Endothelial cell of umbilical vein (primary cell): ENCODE data around the gene NFKB1.

Experiments
- EZH2 ChIP-seq: IDR thresholded peaks from 2 replicates; pipeline ENCODE4 v1.6.1; 2012; ENCODE audit warnings: borderline replicate concordance, low read depth, mild to moderate bottlenecking, moderate library complexity, low read length, inconsistent platforms; ENCODE audit not compliant: severe bottlenecking
- FOS ChIP-seq: IDR thresholded peaks from 2 replicates; pipeline ENCODE4 v1.6.1; 2011; ENCODE audit warnings: mild to moderate bottlenecking, low read length, moderate library complexity, borderline replicate concordance; ENCODE audit not compliant: insufficient read depth
- GATA2 ChIP-seq: IDR thresholded peaks from 2 replicates; pipeline ENCODE4 v1.7.0; 2011; ENCODE audit warnings: low read depth, mild to moderate bottlenecking, moderate library complexity, mixed read lengths, low read length; ENCODE audit not compliant: insufficient read length, insufficient read depth
- JUN ChIP-seq: IDR thresholded peaks from 2 replicates; pipeline ENCODE4 v1.6.1; 2011; ENCODE audit warnings: borderline replicate concordance, low read depth; ENCODE audit not compliant: insufficient read length, insufficient read depth
- MYC ChIP-seq: IDR thresholded peaks from one replicate; pipeline ENCODE4 v1.6.1; 2011; ENCODE audit warnings: mild to moderate bottlenecking, low read depth, low read length
- POLR2A ChIP-seq: IDR thresholded peaks from 2 replicates; pipeline ENCODE4 v1.6.1; 2012; ENCODE audit warnings: low read depth, mild to moderate bottlenecking, control low read depth, low read length
- POLR2AphosphoS5 ChIP-seq: IDR thresholded peaks from 2 replicates; pipeline ENCODE4 v1.6.1; 2012; ENCODE audit warnings: low read depth, mild to moderate bottlenecking, control low read depth, low read length, moderate library complexity; ENCODE audit not compliant: insufficient read depth
- TF ChIP-seq, protein P1 (sequence below), 2 donors: IDR thresholded peaks; 1 replicate in 1 of 2; 2 replicates in 1 of 2; pipeline ENCODE4 v1.5.1; 2011; ENCODE audit warnings: low read length in 2 of 2, mild to moderate bottlenecking in 2 of 2, moderate library complexity in 2 of 2, control low read depth in 1 of 2, inconsistent platforms in 1 of 2, low read depth in 1 of 2; ENCODE audit not compliant: insufficient read depth in 1 of 2; ENCODE audit errors: extremely low read depth in 1 of 2
- TF ChIP-seq, protein P2 (sequence below): IDR thresholded peaks from 2 replicates; pipeline ENCODE4 v1.6.1; 2011; ENCODE audit not compliant: insufficient read depth, insufficient read length

DNA sequence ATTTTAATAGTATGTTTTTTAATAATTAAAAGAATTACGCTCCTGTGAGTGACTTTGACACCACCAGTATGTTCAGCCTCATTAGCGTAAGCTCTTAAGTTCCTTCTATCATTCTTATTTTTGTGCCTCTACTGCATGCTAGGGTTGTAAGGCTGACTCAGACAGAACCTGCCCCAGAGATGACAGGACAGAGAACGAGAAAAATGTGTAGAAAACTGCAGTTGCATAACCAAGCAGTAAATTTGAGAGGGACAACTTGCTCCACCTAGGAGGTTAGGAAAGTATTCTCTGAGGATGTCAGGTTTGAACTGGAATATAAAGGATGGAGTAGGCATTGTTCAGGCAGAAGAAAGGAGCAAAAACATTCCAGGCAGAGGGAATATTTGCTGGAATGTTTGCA lies 98.7 kb downstream of the NFKB1 start:
- no peak for TF ChIP-seq POLR2AphosphoS5
- TF ChIP-seq EZH2 = no peak
- TF ChIP-seq, protein P1, sequence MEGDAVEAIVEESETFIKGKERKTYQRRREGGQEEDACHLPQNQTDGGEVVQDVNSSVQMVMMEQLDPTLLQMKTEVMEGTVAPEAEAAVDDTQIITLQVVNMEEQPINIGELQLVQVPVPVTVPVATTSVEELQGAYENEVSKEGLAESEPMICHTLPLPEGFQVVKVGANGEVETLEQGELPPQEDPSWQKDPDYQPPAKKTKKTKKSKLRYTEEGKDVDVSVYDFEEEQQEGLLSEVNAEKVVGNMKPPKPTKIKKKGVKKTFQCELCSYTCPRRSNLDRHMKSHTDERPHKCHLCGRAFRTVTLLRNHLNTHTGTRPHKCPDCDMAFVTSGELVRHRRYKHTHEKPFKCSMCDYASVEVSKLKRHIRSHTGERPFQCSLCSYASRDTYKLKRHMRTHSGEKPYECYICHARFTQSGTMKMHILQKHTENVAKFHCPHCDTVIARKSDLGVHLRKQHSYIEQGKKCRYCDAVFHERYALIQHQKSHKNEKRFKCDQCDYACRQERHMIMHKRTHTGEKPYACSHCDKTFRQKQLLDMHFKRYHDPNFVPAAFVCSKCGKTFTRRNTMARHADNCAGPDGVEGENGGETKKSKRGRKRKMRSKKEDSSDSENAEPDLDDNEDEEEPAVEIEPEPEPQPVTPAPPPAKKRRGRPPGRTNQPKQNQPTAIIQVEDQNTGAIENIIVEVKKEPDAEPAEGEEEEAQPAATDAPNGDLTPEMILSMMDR (IDR thresholded peaks at IDR 0.05; ENCODE audit: extremely low read depth in 1 of 2, insufficient read depth in 1 of 2, low read depth in 1 of 2, low read length in 2 of 2) = no peak
- TF ChIP-seq POLR2A = no peak
- no peak for TF ChIP-seq GATA2
- no peak for TF ChIP-seq MYC
- TF ChIP-seq, protein P2, sequence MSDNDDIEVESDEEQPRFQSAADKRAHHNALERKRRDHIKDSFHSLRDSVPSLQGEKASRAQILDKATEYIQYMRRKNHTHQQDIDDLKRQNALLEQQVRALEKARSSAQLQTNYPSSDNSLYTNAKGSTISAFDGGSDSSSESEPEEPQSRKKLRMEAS = no peak
- TF ChIP-seq FOS = no peak
- no peak for TF ChIP-seq JUN
